Colonic mucosa (tissue), 4 donors: ENCODE results near the gene RAPSN. TPM values are rescaled to one million over a fixed set of nuclear protein-coding genes. Genes with fewer than 3 reads are reported as not detected.
A peak's percentile ranks its signal among the peaks of the same experiment; 100 is the strongest.
"Not testable (repeated sequence)": the region's sequence is repeated elsewhere in the genome, so short reads cannot be mapped to it uniquely, and the experiment has no call there.

Experiments used
- DNase-seq: peaks from one replicate; pipeline ENCODE4 v3.0.0-alpha.2; 2020
- H3K27ac ChIP-seq: fragments of 200-600 bp; one replicate; pipeline ENCODE4 v1.8.0; 2021
- H3K27me3 ChIP-seq: fragments of 200-600 bp; one replicate; pipeline ENCODE4 v1.8.0; 2021
- H3K36me3 ChIP-seq: fragments of 200-600 bp; one replicate; pipeline ENCODE4 v1.8.0; 2021
- H3K4me1 ChIP-seq: fragments of 200-600 bp; one replicate; pipeline ENCODE4 v1.8.0; 2021; ENCODE audit warnings: mild to moderate bottlenecking
- H3K4me3 ChIP-seq: fragments of 200-600 bp; one replicate; pipeline ENCODE4 v1.8.0; 2021
- H3K9ac ChIP-seq, 2 donors: one replicate each; pipeline ENCODE4 v1.7.0; 2013; ENCODE audit warnings: control low read depth in 2 of 2, low read depth in 2 of 2, low read length in 2 of 2
- H3K9me3 ChIP-seq: fragments of 200-600 bp; one replicate; pipeline ENCODE4 v1.8.0; 2021
- CTCF ChIP-seq: fragments of 200-600 bp; IDR thresholded peaks from one replicate; pipeline ENCODE4 v1.8.0; 2022; ENCODE audit warnings: antibody characterized with exemption, mild to moderate bottlenecking
- intact Hi-C: fragments of 100-400 bp; cut with DNase I; formaldehyde crosslinking; loops from one replicate; pipeline ENCODE4 v1.14.1; 2022
- total RNA-seq, 2 donors: library from RNA; stranded (reverse); fragmentation: NEBNext Ultra II Directional in 1 of 2; extraction: Animal tissue kit (Norgen Biotek cat#: 25700) in 1 of 2; gene quantifications; one replicate each; pipeline ENCODE4 v1.2.1, GENCODE V29; 2021
- donor health status: healthy.
- donor health status: DM: no; HTN: no; CAD: no.
- donor health status: DM: no; HTN: no; CAD: no.

The RAPSN gene
- total RNA-seq, 2 donors from 2014 or later = not detected

GRCh38 chr11:47466201-47466600, 17.3 kb upstream of the RAPSN start:
- Histone ChIP-seq H3K9me3 (no peaks in the 10 kb centered on the region), H3K36me3 (peaks cover 7% of the 10 kb centered on the region), H3K4me3 (no peak overlapping the region), H3K9ac (no peak overlapping the region), H3K4me1 (peaks cover 8% of the 10 kb centered on the region), H3K27ac (no peak overlapping the region), H3K27me3 (no peaks in the 10 kb centered on the region)
- no peak for DNase-seq
- no peak for TF ChIP-seq CTCF
- intact Hi-C loops = no loop called here

GRCh38 chr11:47464483-47464882, 15.5 kb upstream of the RAPSN start:
- Histone ChIP-seq H3K9ac (no peak overlapping the region), H3K36me3 (no peaks in the 10 kb centered on the region), H3K27ac (no peak overlapping the region), H3K27me3 (no peaks in the 10 kb centered on the region), H3K9me3 (no peaks in the 10 kb centered on the region), H3K4me3 (no peak overlapping the region), H3K4me1 (peaks cover 8% of the 10 kb centered on the region)
- no peak for DNase-seq
- intact Hi-C loops = no loop called here
- no peak for TF ChIP-seq CTCF

DNA sequence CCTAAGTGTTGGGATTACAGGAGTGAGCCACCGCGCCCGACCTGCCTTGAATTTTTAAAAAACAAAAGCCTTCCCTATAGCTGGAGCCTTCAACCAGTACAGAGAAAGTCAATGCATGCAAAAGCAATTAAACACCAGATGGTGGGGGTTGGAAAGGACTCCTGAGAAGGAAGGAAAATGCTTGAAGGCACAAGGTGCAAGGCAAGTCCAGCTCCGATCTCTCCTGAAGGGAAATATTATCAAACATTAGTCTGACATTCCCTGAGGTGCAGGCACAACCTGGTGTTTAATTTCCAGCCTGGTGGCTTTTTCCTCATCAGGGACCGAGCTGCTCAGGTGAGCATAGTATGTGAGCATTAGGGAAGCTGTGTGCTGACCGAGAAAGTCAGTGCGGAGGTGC, 12.9 kb upstream of the RAPSN start:
- Histone ChIP-seq H3K27ac (no peak overlapping the region), H3K4me3 (no peak overlapping the region), H3K9me3 (no peaks in the 10 kb centered on the region), H3K9ac (no peak overlapping the region), H3K27me3 (no peaks in the 10 kb centered on the region), H3K4me1 (no peaks in the 10 kb centered on the region), H3K36me3 (no peaks in the 10 kb centered on the region)
- no peak for DNase-seq
- intact Hi-C loops = no loop called here
- TF ChIP-seq CTCF = no peak

- Histone ChIP-seq H3K36me3 (no peaks in the 10 kb centered on the region), H3K4me3 (no peak overlapping the region), H3K9ac (no peak overlapping the region), H3K9me3 (no peaks in the 10 kb centered on the region), H3K27me3 (no peaks in the 10 kb centered on the region), H3K4me1 (no peaks in the 10 kb centered on the region), H3K27ac (no peak overlapping the region)
- TF ChIP-seq CTCF = no peak
- intact Hi-C loops = no loop called here
- no peak for DNase-seq
Measured at GRCh38 chr11:47460571-47461235, 11.8 kb upstream of the RAPSN start.

DNA sequence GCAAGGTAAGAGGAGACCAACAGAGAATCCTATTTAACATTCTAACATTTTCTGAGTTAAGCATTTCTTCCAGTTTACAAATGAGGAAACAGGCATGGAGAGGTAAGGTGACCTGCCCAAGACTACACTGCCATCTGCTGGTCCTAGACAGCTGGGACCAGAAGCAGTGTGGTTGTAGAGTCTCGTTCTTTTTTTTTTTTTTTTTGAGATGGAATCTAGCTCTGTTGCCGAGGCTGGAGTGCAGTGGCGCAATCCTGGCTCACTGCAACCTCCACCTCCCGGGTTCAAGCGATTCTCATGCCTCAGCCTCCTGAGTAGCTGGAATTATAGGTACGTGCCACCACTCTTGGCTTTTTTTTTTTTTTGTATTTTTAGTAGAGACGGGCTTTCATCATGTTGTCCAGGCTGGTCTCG, 5.3 kb upstream of the RAPSN start:
- intact Hi-C loops = loop anchor here (5.0 kb wide), 1 partner anchor 77 kb away; the partner anchor contains the start of gene SPI1
- peak; percentile 58 for TF ChIP-seq CTCF

More for the DNA sequence above, 5.3 kb upstream of the RAPSN start:
- not testable (repeated sequence) for H3K36me3 ChIP-seq, H3K9me3 ChIP-seq, H3K27ac ChIP-seq, H3K4me1 ChIP-seq, H3K9ac ChIP-seq, H3K27me3 ChIP-seq, H3K4me3 ChIP-seq
- DNase-seq = peak; percentile 78
